ENCODE data around the gene DDX17.

Gene DDX17

GRCh38 chr22:38461057-38461413, 45.1 kb downstream of the DDX17 start:
- no peaks in the 10 kb centered on the region for H3K9me3 ChIP-seq (ENCODE audit: control insufficient read depth, low read length)
- H3K4me3 ChIP-seq (ENCODE audit: low read length), result no peak overlapping the region
- H3K4me1 ChIP-seq (ENCODE audit: control insufficient read depth, insufficient read depth, low read length), result no peaks in the 10 kb centered on the region
- H3K27me3 ChIP-seq (ENCODE audit: control insufficient read depth, insufficient read depth, low read length), result peaks cover 74% of the 10 kb centered on the region
- H3K9ac ChIP-seq (ENCODE audit: low read length), result no peak overlapping the region
- H3K36me3 ChIP-seq (ENCODE audit: control insufficient read depth, insufficient read depth, low read length), result no peaks in the 10 kb centered on the region

- no peak overlapping the region for H3K4me3 ChIP-seq (ENCODE audit: low read length)
- H3K36me3 ChIP-seq (ENCODE audit: control insufficient read depth, insufficient read depth, low read length), result no peaks in the 10 kb centered on the region
- no peak overlapping the region for H3K9ac ChIP-seq (ENCODE audit: low read length)
- no peaks in the 10 kb centered on the region for H3K4me1 ChIP-seq (ENCODE audit: control insufficient read depth, insufficient read depth, low read length)
- peaks cover 80% of the 10 kb centered on the region for H3K27me3 ChIP-seq (ENCODE audit: control insufficient read depth, insufficient read depth, low read length)
- no peaks in the 10 kb centered on the region for H3K9me3 ChIP-seq (ENCODE audit: control insufficient read depth, low read length)
These were observed 45.7 kb downstream of the DDX17 start for GRCh38 chr22:38460426-38460840.

DNA sequence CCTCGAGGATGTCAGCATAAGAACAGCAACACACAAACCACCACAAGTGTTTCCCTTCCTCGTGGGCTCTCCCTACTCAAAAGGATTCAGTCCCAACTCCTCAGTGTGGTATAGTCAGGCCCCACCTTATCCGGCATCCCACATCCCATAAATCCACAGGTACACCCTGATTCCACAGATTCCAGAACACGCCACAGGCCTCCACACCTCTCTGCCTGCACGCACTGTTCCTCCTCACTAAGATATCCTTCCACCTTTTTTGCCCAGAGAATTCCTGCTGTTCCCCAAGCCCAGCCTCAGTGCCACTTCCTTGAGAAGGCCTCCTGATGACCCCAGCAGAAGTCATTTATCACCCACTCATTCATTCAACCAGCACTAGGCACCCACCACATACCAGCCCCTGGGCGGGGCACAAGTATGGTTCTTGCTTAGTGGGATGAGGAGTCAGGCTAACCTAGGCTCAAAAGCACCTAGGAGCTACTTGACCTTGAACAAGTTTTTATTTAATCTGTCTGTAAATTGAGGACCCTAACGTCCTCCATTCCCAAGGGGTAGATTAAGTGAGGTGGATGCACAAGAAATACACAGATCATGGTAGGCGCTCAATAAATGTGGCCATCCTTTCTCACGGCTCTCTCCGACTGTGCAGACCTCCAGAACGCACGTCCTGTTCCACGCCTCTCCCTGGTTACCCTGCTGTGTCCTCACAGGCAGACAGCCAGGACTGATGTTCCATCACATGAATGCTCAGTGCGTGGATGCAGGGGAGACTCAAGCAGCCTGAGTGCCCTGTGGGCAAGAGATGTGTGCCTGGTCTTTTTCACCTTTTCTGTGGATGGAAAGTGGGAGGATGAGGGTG, 49.0 kb downstream of the DDX17 start:
- no peak overlapping the region for H3K4me3 ChIP-seq (ENCODE audit: low read length)
- peaks cover 92% of the 10 kb centered on the region for H3K27me3 ChIP-seq (ENCODE audit: control insufficient read depth, insufficient read depth, low read length)
- H3K4me1 ChIP-seq (ENCODE audit: control insufficient read depth, insufficient read depth, low read length), result peaks cover 4% of the 10 kb centered on the region
- no peaks in the 10 kb centered on the region for H3K36me3 ChIP-seq (ENCODE audit: control insufficient read depth, insufficient read depth, low read length)
- no peak overlapping the region for H3K9ac ChIP-seq (ENCODE audit: low read length)
- H3K9me3 ChIP-seq (ENCODE audit: control insufficient read depth, low read length), result no peaks in the 10 kb centered on the region

GRCh38 chr22:38456272-38456835, 49.8 kb downstream of the DDX17 start:
- peaks cover 4% of the 10 kb centered on the region for H3K4me1 ChIP-seq (ENCODE audit: control insufficient read depth, insufficient read depth, low read length)
- no peaks in the 10 kb centered on the region for H3K36me3 ChIP-seq (ENCODE audit: control insufficient read depth, insufficient read depth, low read length)
- H3K4me3 ChIP-seq (ENCODE audit: low read length), result no peak overlapping the region
- H3K9me3 ChIP-seq (ENCODE audit: control insufficient read depth, low read length), result no peaks in the 10 kb centered on the region
- peaks cover 92% of the 10 kb centered on the region for H3K27me3 ChIP-seq (ENCODE audit: control insufficient read depth, insufficient read depth, low read length)
- no peak overlapping the region for H3K9ac ChIP-seq (ENCODE audit: low read length)

GRCh38 chr22:38455530-38456271, 50.4 kb downstream of the DDX17 start:
- Histone ChIP-seq H3K4me1 (ENCODE audit: control insufficient read depth, insufficient read depth, low read length) (peaks cover 4% of the 10 kb centered on the region), H3K36me3 (ENCODE audit: control insufficient read depth, insufficient read depth, low read length) (no peaks in the 10 kb centered on the region), H3K27me3 (ENCODE audit: control insufficient read depth, insufficient read depth, low read length) (peaks cover 88% of the 10 kb centered on the region), H3K9ac (ENCODE audit: low read length) (no peak overlapping the region), H3K4me3 (ENCODE audit: low read length) (no peak overlapping the region), H3K9me3 (ENCODE audit: control insufficient read depth, low read length) (no peaks in the 10 kb centered on the region)

- Histone ChIP-seq H3K36me3 (ENCODE audit: control insufficient read depth, insufficient read depth, low read length) (no peaks in the 10 kb centered on the region), H3K4me3 (ENCODE audit: low read length) (no peak within 1 kb of the TSS), H3K9me3 (ENCODE audit: control insufficient read depth, low read length) (no peaks in the 10 kb centered on the region), H3K4me1 (ENCODE audit: control insufficient read depth, insufficient read depth, low read length) (peaks cover 4% of the 10 kb centered on the region), H3K27me3 (ENCODE audit: control insufficient read depth, insufficient read depth, low read length) (peaks cover 86% of the 10 kb centered on the region), H3K9ac (ENCODE audit: low read length) (no peak within 1 kb of the TSS)
These were observed 51.0 kb downstream of the DDX17 start, which contains the start of gene KCNJ4 for GRCh38 chr22:38455076-38455529. Gene KCNJ4 (minus strand): TSS chr22:38455199. CDS start chr22:38428132, 27,067 bp downstream.

- Histone ChIP-seq H3K36me3 (ENCODE audit: control insufficient read depth, insufficient read depth, low read length) (no peaks in the 10 kb centered on the region), H3K9ac (ENCODE audit: low read length) (no peak overlapping the region), H3K9me3 (ENCODE audit: control insufficient read depth, low read length) (no peaks in the 10 kb centered on the region), H3K27me3 (ENCODE audit: control insufficient read depth, insufficient read depth, low read length) (peaks cover 87% of the 10 kb centered on the region), H3K4me3 (ENCODE audit: low read length) (no peak overlapping the region), H3K4me1 (ENCODE audit: control insufficient read depth, insufficient read depth, low read length) (peaks cover 4% of the 10 kb centered on the region)
These were observed 51.6 kb downstream of the DDX17 start for GRCh38 chr22:38454353-38455075.

DNA sequence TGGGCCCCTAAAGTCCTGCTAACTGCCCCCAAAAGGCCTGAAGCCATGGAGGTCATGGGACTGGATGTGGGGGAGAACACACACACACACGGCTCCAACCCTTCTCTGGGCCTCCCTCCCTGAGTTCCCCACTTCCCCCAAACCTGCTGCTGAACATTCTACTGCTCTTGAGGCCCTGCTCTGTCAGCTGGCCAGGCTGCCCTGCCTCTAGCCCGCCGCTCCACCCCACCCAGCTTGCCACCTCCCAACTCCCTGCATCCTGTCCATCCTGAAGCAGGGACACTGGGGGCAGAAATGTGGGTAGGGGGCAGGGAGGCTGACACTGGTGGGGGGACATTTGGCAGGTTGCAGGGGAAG, 52.1 kb downstream of the DDX17 start:
- peaks cover 86% of the 10 kb centered on the region for H3K27me3 ChIP-seq (ENCODE audit: control insufficient read depth, insufficient read depth, low read length)
- H3K4me1 ChIP-seq (ENCODE audit: control insufficient read depth, insufficient read depth, low read length), result peaks cover 4% of the 10 kb centered on the region
- H3K36me3 ChIP-seq (ENCODE audit: control insufficient read depth, insufficient read depth, low read length), result no peaks in the 10 kb centered on the region
- no peak overlapping the region for H3K9ac ChIP-seq (ENCODE audit: low read length)
- H3K4me3 ChIP-seq (ENCODE audit: low read length), result no peak overlapping the region
- H3K9me3 ChIP-seq (ENCODE audit: control insufficient read depth, low read length), result no peaks in the 10 kb centered on the region

- no peaks in the 10 kb centered on the region for H3K9me3 ChIP-seq (ENCODE audit: control insufficient read depth, low read length)
- H3K36me3 ChIP-seq (ENCODE audit: control insufficient read depth, insufficient read depth, low read length), result no peaks in the 10 kb centered on the region
- H3K4me1 ChIP-seq (ENCODE audit: control insufficient read depth, insufficient read depth, low read length), result peaks cover 4% of the 10 kb centered on the region
- peaks cover 83% of the 10 kb centered on the region for H3K27me3 ChIP-seq (ENCODE audit: control insufficient read depth, insufficient read depth, low read length)
- H3K9ac ChIP-seq (ENCODE audit: low read length), result no peak overlapping the region
- H3K4me3 ChIP-seq (ENCODE audit: low read length), result no peak overlapping the region
These were observed 52.9 kb downstream of the DDX17 start for GRCh38 chr22:38453066-38453672.

DNA sequence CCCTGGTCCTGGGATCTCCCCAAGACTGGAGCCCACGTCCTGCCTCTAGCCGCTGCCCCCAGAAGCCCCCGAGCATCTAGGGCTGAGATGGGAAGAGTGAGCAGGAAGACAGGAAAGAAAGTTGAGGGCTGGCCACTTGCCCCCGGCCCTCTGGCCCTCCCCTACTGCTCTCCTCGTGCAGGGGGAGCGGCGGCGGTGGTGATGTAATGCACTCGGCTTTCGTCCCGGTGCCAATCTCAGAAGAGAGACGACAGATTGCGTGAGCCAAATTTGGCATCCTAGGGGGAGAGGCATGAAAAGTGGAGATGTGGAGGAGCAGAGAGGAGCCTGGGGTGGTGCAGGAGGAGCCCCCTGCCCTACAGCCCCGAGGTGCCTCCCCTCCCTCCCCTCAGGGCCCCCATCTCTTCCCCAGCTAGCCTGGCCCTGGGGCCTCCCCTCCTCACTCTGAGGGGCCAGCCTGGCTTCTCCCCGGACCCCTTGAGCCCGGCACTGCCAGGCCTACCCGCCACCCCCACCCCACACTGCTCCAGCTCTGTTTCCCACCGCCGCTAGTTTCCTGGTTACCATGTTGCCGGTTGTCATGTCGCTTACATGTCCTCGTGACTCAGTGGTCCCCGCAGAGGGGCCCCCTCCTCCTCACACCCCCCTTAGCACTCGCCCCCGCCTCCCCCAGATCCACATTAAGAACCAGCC, 53.6 kb downstream of the DDX17 start:
- H3K27me3 ChIP-seq (ENCODE audit: control insufficient read depth, insufficient read depth, low read length), result peaks cover 79% of the 10 kb centered on the region
- H3K36me3 ChIP-seq (ENCODE audit: control insufficient read depth, insufficient read depth, low read length), result no peaks in the 10 kb centered on the region
- no peak overlapping the region for H3K4me3 ChIP-seq (ENCODE audit: low read length)
- H3K9ac ChIP-seq (ENCODE audit: low read length), result no peak overlapping the region
- no peaks in the 10 kb centered on the region for H3K9me3 ChIP-seq (ENCODE audit: control insufficient read depth, low read length)
- peaks cover 4% of the 10 kb centered on the region for H3K4me1 ChIP-seq (ENCODE audit: control insufficient read depth, insufficient read depth, low read length)

- no peak overlapping the region for H3K9ac ChIP-seq (ENCODE audit: low read length)
- H3K4me3 ChIP-seq (ENCODE audit: low read length), result no peak overlapping the region
- H3K9me3 ChIP-seq (ENCODE audit: control insufficient read depth, low read length), result no peaks in the 10 kb centered on the region
- no peaks in the 10 kb centered on the region for H3K36me3 ChIP-seq (ENCODE audit: control insufficient read depth, insufficient read depth, low read length)
- H3K4me1 ChIP-seq (ENCODE audit: control insufficient read depth, insufficient read depth, low read length), result peaks cover 4% of the 10 kb centered on the region
- peaks cover 73% of the 10 kb centered on the region for H3K27me3 ChIP-seq (ENCODE audit: control insufficient read depth, insufficient read depth, low read length)
These were observed 54.2 kb downstream of the DDX17 start for GRCh38 chr22:38451864-38452263.
